DMS 273 (cell line): ENCODE measurements around the gene WNT3.
"Not testable (repeated sequence)": the region's sequence is repeated elsewhere in the genome, so short reads cannot be mapped to it uniquely, and the experiment has no call there.

ENCODE experiments used
- DNase-seq: peaks from one replicate; lab custom pipeline; 2025; ENCODE audit not compliant: unreplicated experiment; lab: John Stamatoyannopoulos, UW

The WNT3 gene

GRCh38 chr17:46766493-46767491, 51.7 kb downstream of the WNT3 start:
- peak; percentile 23 for DNase-seq

GRCh38 chr17:46765453-46765852, 53.0 kb downstream of the WNT3 start:
- no peak for DNase-seq

GRCh38 chr17:46764709-46765401, 53.6 kb downstream of the WNT3 start:
- DNase-seq: peak; percentile 34

- DNase-seq: no peak
These were observed 54.3 kb downstream of the WNT3 start for GRCh38 chr17:46764000-46764708.

- DNase-seq: no peak
These were observed 55.1 kb downstream of the WNT3 start for GRCh38 chr17:46763416-46763815.

- no peak for DNase-seq
These were observed 59.4 kb downstream of the WNT3 start for GRCh38 chr17:46759141-46759540.

GRCh38 chr17:46758614-46759013, 59.9 kb downstream of the WNT3 start:
- no peak for DNase-seq

- DNase-seq: not testable (repeated sequence)
These were observed 60.9 kb downstream of the WNT3 start for GRCh38 chr17:46757588-46757987.

GRCh38 chr17:46756861-46757260, 61.6 kb downstream of the WNT3 start:
- no peak for DNase-seq

- DNase-seq: no peak
These were observed 62.3 kb downstream of the WNT3 start for GRCh38 chr17:46756081-46756735.

- DNase-seq: no peak
These were observed 64.7 kb downstream of the WNT3 start for GRCh38 chr17:46753776-46754175.

- DNase-seq: no peak
These were observed 67.1 kb downstream of the WNT3 start for GRCh38 chr17:46751425-46751824.

- DNase-seq: no peak
These were observed 73.1 kb downstream of the WNT3 start for GRCh38 chr17:46745376-46745775.

GRCh38 chr17:46744441-46744840, 74.1 kb downstream of the WNT3 start:
- DNase-seq: no peak

- peak; percentile 20 for DNase-seq
These were observed 75.8 kb downstream of the WNT3 start for GRCh38 chr17:46742565-46743270.

GRCh38 chr17:46741122-46741730, 77.3 kb downstream of the WNT3 start:
- no peak for DNase-seq

- DNase-seq: no peak
These were observed 78.5 kb downstream of the WNT3 start for GRCh38 chr17:46739982-46740381.

GRCh38 chr17:46738544-46738943, 79.9 kb downstream of the WNT3 start:
- DNase-seq: no peak

- no peak for DNase-seq
These were observed 81.2 kb downstream of the WNT3 start for GRCh38 chr17:46737326-46737725.

- peak; percentile 16 for DNase-seq
These were observed 82.4 kb downstream of the WNT3 start for GRCh38 chr17:46736100-46736499.
